NCI-H1417 treated with DMSO at 0.1 percent for 48 hours (cell line): ENCODE results near the gene AXL.

Experiments used
- DNase-seq: peaks from one replicate; lab custom pipeline; 2025; lab: John Stamatoyannopoulos, UW

The AXL gene

DNA sequence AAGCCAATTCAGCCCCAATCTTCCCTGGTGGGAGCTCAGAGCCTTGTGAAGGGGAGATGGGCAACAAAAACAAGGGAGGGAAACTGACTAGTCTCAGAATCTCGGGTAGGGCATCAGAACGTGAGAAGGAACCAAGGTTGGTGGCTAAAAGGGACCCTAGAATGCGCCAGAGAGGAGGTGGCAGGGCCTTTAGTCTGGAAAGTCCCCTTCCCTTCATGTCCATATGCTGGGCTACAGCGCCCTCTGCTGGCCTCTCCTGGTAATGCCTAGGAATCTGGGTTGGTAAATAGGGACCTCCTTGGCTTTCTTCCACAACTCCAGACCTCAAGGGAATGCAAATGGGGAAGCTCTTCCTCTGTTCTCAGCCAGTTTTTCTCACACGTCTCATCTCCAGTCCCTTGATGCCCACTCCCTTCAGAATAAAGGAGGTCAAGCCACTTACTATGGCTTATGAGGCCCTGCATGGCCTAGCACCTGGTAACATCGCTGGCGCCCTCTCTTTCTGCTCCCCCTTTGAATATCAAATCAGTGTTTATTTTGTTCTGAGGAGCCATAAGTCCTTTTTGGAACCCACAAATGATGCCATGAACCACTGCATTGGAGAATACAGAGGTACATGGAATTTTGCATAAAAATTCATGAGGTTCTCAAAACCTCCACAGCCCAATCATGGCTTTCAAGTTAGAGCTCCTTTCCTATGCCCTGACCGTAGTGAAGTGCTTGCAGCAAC is 89.6 kb downstream of the AXL start:
- peak; percentile 11 for DNase-seq

DNA sequence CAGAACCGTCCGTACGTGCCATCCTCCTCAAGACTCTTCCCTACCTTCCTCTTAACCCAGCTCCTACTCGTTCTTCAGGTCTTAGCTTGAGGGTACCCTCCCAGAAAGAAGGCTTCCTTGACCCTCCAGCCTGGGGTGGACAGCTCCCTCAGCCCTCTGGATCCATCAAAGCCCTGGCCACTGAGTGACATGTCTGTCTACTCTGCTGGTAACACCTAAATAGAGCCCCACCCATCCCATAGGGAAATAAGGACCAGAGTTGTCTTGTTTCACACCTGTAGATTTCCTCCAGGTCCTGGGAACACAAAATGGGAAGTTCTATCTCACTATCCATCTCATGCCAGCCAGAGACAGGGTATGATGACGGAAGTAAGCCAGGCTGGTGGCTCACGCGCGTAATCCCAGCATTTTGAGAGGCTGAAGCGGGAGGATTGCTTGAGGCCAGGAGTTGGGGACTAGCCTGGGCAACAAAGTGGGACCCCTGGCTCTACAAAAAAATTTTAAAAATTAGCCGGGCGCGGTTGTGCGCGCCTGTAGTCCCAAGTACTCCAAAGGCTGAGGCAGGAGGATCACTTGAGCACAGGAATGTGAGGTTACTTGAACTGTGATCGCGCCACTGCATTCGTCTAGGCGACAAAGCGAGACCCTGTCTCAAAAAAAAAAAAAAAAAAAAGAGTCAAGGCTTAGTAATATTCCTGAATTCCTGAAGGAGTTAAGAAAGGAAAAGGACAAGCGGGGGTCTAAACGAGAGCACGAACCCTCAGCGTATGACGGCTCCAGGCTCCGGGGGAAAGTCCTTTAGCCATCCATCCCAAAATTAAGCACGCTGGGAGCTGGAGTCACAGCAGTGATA is 90.4 kb downstream of the AXL start:
- no peak for DNase-seq

DNA sequence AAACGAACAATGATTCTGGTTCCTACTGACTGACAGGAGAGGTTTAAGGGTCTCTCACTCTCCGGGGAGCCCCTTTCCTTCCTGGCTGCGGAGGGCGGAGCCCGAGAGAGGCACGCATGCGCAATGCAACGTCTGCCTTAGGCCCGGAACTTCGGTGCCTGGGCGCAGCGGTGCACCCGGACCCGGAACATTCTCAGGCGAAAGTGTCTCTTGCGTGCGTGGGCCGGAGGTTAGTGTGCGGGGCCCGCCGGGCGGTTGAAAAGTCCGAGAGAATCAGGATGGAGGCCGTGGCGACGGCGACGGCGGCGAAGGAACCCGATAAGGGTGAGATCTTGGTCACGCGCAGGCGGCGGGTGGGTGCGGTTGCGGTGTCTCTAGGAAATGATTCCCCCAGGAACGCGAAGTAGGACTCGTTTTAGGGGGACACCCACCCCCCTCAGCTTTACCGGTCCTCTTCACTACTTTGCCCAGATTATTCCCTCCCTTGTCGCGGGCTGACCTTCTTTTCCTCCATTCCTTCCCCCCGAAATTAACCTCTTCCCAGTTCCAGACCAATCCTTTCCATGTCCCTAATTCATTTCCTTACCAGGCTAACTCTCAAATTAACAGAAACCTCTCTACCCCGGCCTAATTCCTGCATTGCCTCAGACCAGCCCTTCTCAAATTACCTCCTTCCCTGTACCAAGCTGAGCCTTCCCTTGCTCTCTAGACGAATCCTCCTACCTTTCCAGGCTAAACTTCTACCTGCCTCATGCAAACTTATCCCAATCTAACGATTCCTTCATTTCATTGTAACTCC is 91.2 kb downstream of the AXL start, which contains the start of gene CCDC97:
TSS of gene CCDC97 (plus strand) at position 140 of the 799 bp plus-strand sequence. CDS start at position 279, 139 bp downstream.
- no peak for DNase-seq

DNA sequence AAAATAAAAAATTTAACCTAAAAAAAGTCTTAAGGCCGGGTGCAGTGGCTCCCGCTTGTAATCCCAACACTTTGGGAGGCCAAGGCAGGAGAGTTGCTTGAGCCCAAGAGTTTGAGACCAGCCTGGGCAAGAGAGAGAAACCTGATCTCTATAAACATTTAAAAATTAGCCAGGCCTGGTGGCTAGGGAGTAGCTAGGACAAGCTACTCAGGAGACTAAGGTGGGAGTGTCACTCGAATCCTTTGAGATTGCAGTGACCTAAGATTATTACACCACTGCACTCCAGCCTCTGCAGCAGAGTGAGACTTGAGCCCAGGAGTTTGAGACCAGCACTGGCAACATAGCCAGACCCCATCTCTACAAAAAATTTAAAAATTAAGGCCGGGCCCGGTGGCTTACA is 92.0 kb downstream of the AXL start:
- no peak for DNase-seq
